Neuronal stem cell (in vitro differentiated cells): ENCODE data around the gene ZDHHC22.
A peak's percentile ranks its signal among the peaks of the same experiment; 100 is the strongest.

Experiments
- DNase-seq: peaks from one replicate; pipeline ENCODE4 v3.0.0-alpha.2; 2013; ENCODE audit warnings: low spot score
- H2AFZ ChIP-seq: one replicate; pipeline ENCODE4 v1.6.1; 2013; ENCODE audit warnings: mild to moderate bottlenecking, low read length, inconsistent platforms
- H2AK5ac ChIP-seq: 2 replicates; pipeline ENCODE4 v1.6.1; 2013; ENCODE audit warnings: low read depth, mild to moderate bottlenecking, inconsistent platforms, low read length, moderate library complexity, mixed read lengths
- H2BK120ac ChIP-seq: 2 replicates; pipeline ENCODE4 v1.6.1; 2013; ENCODE audit warnings: low read depth, mild to moderate bottlenecking, inconsistent platforms, low read length, moderate library complexity, mixed read lengths
- H2BK12ac ChIP-seq: one replicate; pipeline ENCODE4 v1.6.1; 2013; ENCODE audit warnings: low read length, inconsistent platforms
- H2BK15ac ChIP-seq: 2 replicates; pipeline ENCODE4 v1.6.1; 2013; ENCODE audit warnings: mild to moderate bottlenecking, low read length, inconsistent platforms, mixed read lengths
- H2BK5ac ChIP-seq: one replicate; pipeline ENCODE4 v1.6.1; 2013; ENCODE audit warnings: inconsistent platforms, mild to moderate bottlenecking, low read length, moderate library complexity
- H3K14ac ChIP-seq: one replicate; pipeline ENCODE4 v1.6.1; 2013; ENCODE audit warnings: low read length, inconsistent platforms
- H3K18ac ChIP-seq: 2 replicates; pipeline ENCODE4 v1.6.1; 2013; ENCODE audit warnings: low read length, inconsistent platforms
- H3K23ac ChIP-seq: 2 replicates; pipeline ENCODE4 v1.6.1; 2013; ENCODE audit warnings: low read depth, mild to moderate bottlenecking, mixed read lengths, low read length, inconsistent platforms; ENCODE audit not compliant: poor library complexity
- H3K27ac ChIP-seq: replicated peaks from 3 replicates; pipeline ENCODE4 v1.5.1; 2013; ENCODE audit warnings: low read length, inconsistent platforms
- H3K27me3 ChIP-seq, 3 experiments: 2 replicates each; pipeline ENCODE4 v1.6.1; 2013; ENCODE audit warnings: low read length in 3 of 3, mild to moderate bottlenecking in 2 of 3, inconsistent platforms in 1 of 3, low read depth in 1 of 3, mixed read lengths in 1 of 3, moderate library complexity in 1 of 3; ENCODE audit not compliant: control insufficient read depth in 3 of 3, insufficient read depth in 3 of 3
- H3K36me3 ChIP-seq, 2 donors: replicated peaks in 1 of 2; 2 replicates each; pipeline ENCODE4 v1.6.1; 2013; ENCODE audit warnings: low read length in 2 of 2; ENCODE audit not compliant: control insufficient read depth in 2 of 2, insufficient read depth in 2 of 2
- H3K4ac ChIP-seq: 2 replicates; pipeline ENCODE4 v1.6.1; 2013; ENCODE audit warnings: inconsistent platforms, mild to moderate bottlenecking, low read length, moderate library complexity
- H3K4me1 ChIP-seq, 2 donors: 1 replicate in 1 of 2; 2 replicates in 1 of 2; pipeline ENCODE4 v1.6.1; 2013; ENCODE audit warnings: low read length in 2 of 2, low read depth in 1 of 2; ENCODE audit not compliant: control insufficient read depth in 2 of 2, insufficient read depth in 1 of 2
- H3K4me2 ChIP-seq: one replicate; pipeline ENCODE4 v1.6.1; 2013; ENCODE audit warnings: mild to moderate bottlenecking, low read length, inconsistent platforms; ENCODE audit not compliant: insufficient read depth, poor library complexity, severe bottlenecking
- H3K4me3 ChIP-seq, 2 donors: 2 replicates each; pipeline ENCODE4 v1.5.1; 2013; ENCODE audit warnings: low read length in 2 of 2, mild to moderate bottlenecking in 2 of 2, inconsistent platforms in 1 of 2, moderate library complexity in 1 of 2
- H3K79me1 ChIP-seq: one replicate; pipeline ENCODE4 v1.6.1; 2013; ENCODE audit warnings: low read depth, mild to moderate bottlenecking, inconsistent platforms, low read length, moderate library complexity
- H3K9ac ChIP-seq: one replicate; pipeline ENCODE4 v1.6.1; 2013; ENCODE audit warnings: mild to moderate bottlenecking, low read depth, low read length, inconsistent platforms; ENCODE audit not compliant: poor library complexity
- H3K9me3 ChIP-seq, 2 donors: replicated peaks in 1 of 2; 2 replicates each; pipeline versions ENCODE3 to v1.6.1; 2013; ENCODE audit warnings: low read length in 2 of 2, mild to moderate bottlenecking in 2 of 2, inconsistent platforms in 1 of 2, low read depth in 1 of 2, mixed read lengths in 1 of 2, moderate library complexity in 1 of 2; ENCODE audit not compliant: control insufficient read depth in 2 of 2, insufficient read depth in 1 of 2
- H4K8ac ChIP-seq: one replicate; pipeline ENCODE4 v1.6.1; 2013; ENCODE audit warnings: low read depth, mild to moderate bottlenecking, inconsistent platforms, low read length, moderate library complexity
- H4K91ac ChIP-seq: one replicate; pipeline ENCODE4 v1.6.1; 2013; ENCODE audit warnings: low read length, low read depth, mild to moderate bottlenecking, inconsistent platforms; ENCODE audit not compliant: poor library complexity
- WGBS, 2 donors: extraction: QIAGEN DNeasy Blood & Tissue Kit; methylation state at CpG; one replicate each; pipeline ENCODE4 v1.1.7; 2013; ENCODE audit warnings: missing lambda C conversion rate in 2 of 2, mixed read lengths in 1 of 2; ENCODE audit not compliant: insufficient read length in 2 of 2, insufficient replicate concordance in 1 of 2; ENCODE audit errors: extremely low coverage in 2 of 2; 5-methylcytosine and 5-hydroxymethylcytosine counted together

Gene ZDHHC22

GRCh38 chr14:77133720-77134338 lies 7.8 kb downstream of the ZDHHC22 start:
- WGBS, 2 donors, result no CpG with 5 or more reads among the region's 22 CpGs
- Histone ChIP-seq H2BK15ac (no peak overlapping the region), H3K18ac (no peak overlapping the region), H3K27ac (no peak overlapping the region), H3K9me3 (no peaks in the 10 kb centered on the region), H2BK120ac (no peak overlapping the region), H3K27me3 (peaks cover 0 to 5% (median 0%) of the 10 kb centered on the region in 3 experiments), H3K4me3 (no peak overlapping the region), H2BK5ac (no peak overlapping the region), H3K4me2 (no peak overlapping the region), H3K14ac (no peak overlapping the region), H3K4me1 (no peaks in the 10 kb centered on the region), H2BK12ac (no peak overlapping the region), H2AK5ac (no peak overlapping the region), H4K8ac (no peak overlapping the region), H2AFZ (no peak overlapping the region), H3K9ac (no peak overlapping the region), H3K36me3 (no peaks in the 10 kb centered on the region), H3K23ac (no peak overlapping the region), H3K4ac (no peak overlapping the region), H3K79me1 (no peaks in the 10 kb centered on the region), H4K91ac (no peak overlapping the region)
- DNase-seq, result peak; percentile 86

- no peaks in the 10 kb centered on the region for H3K79me1 ChIP-seq
These were observed 9.6 kb downstream of the ZDHHC22 start for GRCh38 chr14:77131871-77132486.

GRCh38 chr14:77131206-77131605 lies 10.4 kb downstream of the ZDHHC22 start:
- Histone ChIP-seq H4K8ac (no peak overlapping the region), H3K27me3 (peaks cover 0 to 2% (median 0%) of the 10 kb centered on the region in 3 experiments), H2BK5ac (no peak overlapping the region), H2AFZ (no peak overlapping the region), H3K4me2 (no peak overlapping the region), H3K9ac (no peak overlapping the region), H3K18ac (no peak overlapping the region), H2BK12ac (no peak overlapping the region), H2AK5ac (no peak overlapping the region), H3K79me1 (no peaks in the 10 kb centered on the region), H3K9me3 (no peaks in the 10 kb centered on the region), H4K91ac (no peak overlapping the region), H2BK120ac (no peak overlapping the region), H3K4ac (no peak overlapping the region), H3K4me1 (no peaks in the 10 kb centered on the region), H3K4me3 (no peak overlapping the region), H3K23ac (no peak overlapping the region), H3K36me3 (no peaks in the 10 kb centered on the region), H3K27ac (no peak overlapping the region), H2BK15ac (no peak overlapping the region), H3K14ac (no peak overlapping the region)
- no CpG with 5 or more reads among the region's 2 CpGs for WGBS, 2 donors
- no peak for DNase-seq

More at GRCh38 chr14:77131871-77132486, 9.6 kb downstream of the ZDHHC22 start:
- H3K4ac ChIP-seq, result no peak overlapping the region
- H2AK5ac ChIP-seq, result no peak overlapping the region
- no CpG with 5 or more reads among the region's 5 CpGs for WGBS, 2 donors
- no peak for DNase-seq
- no peaks in the 10 kb centered on the region for H3K9me3 ChIP-seq
- H3K4me3 ChIP-seq, result no peak overlapping the region
- H3K18ac ChIP-seq, result no peak overlapping the region
- H2BK5ac ChIP-seq, result no peak overlapping the region
- H3K14ac ChIP-seq, result no peak overlapping the region
- no peaks in the 10 kb centered on the region for H3K4me1 ChIP-seq
- peaks cover 0 to 2% (median 0%) of the 10 kb centered on the region in 3 experiments for H3K27me3 ChIP-seq
- no peak overlapping the region for H3K27ac ChIP-seq
- no peak overlapping the region for H4K91ac ChIP-seq
- H3K36me3 ChIP-seq, result no peaks in the 10 kb centered on the region
- H3K23ac ChIP-seq, result no peak overlapping the region
- no peak overlapping the region for H3K9ac ChIP-seq
- H2BK15ac ChIP-seq, result no peak overlapping the region
- no peak overlapping the region for H4K8ac ChIP-seq
- no peak overlapping the region for H3K4me2 ChIP-seq
- no peak overlapping the region for H2BK120ac ChIP-seq
- no peak overlapping the region for H2BK12ac ChIP-seq
- H2AFZ ChIP-seq, result no peak overlapping the region

- DNase-seq, result no peak
These were observed 11.2 kb downstream of the ZDHHC22 start for GRCh38 chr14:77130386-77130785.

More at GRCh38 chr14:77130386-77130785, 11.2 kb downstream of the ZDHHC22 start:
- Histone ChIP-seq H3K18ac (no peak overlapping the region), H2AK5ac (no peak overlapping the region), H3K4me3 (no peak overlapping the region), H3K14ac (no peak overlapping the region), H3K27ac (no peak overlapping the region), H3K79me1 (no peaks in the 10 kb centered on the region), H2AFZ (no peak overlapping the region), H3K4me2 (no peak overlapping the region), H3K23ac (no peak overlapping the region), H3K27me3 (peaks cover 0 to 8% (median 6%) of the 10 kb centered on the region in 3 experiments), H2BK15ac (no peak overlapping the region), H3K4ac (no peak overlapping the region), H3K9me3 (no peaks in the 10 kb centered on the region), H2BK120ac (no peak overlapping the region), H2BK5ac (no peak overlapping the region), H2BK12ac (no peak overlapping the region), H4K8ac (no peak overlapping the region), H3K36me3 (no peaks in the 10 kb centered on the region), H3K4me1 (peaks cover 0 to 3% of the 10 kb centered on the region in 2 donors), H4K91ac (no peak overlapping the region), H3K9ac (no peak overlapping the region)
- no CpG with 5 or more reads among the region's 3 CpGs for WGBS, 2 donors
